GM23248 (cell line): ENCODE results near the gene CDKAL1. TPM values are rescaled to one million over a fixed set of nuclear protein-coding genes. Genes with fewer than 3 reads are reported as not detected.

Experiments
- DNase-seq: peaks from one replicate; pipeline ENCODE4 v3.0.0-alpha.2; 2015
- H2AFZ ChIP-seq: fragments of 200-600 bp; sonication (generic); 2 replicates; pipeline ENCODE4 v1.6.1; 2016; ENCODE audit warnings: antibody characterized with exemption
- H3F3A ChIP-seq: fragments of 200-600 bp; sonication (generic); 2 replicates; pipeline ENCODE4 v1.6.1; 2016; ENCODE audit warnings: mild to moderate bottlenecking, antibody characterized with exemption, mixed run types; ENCODE audit not compliant: insufficient read depth
- H3K27ac ChIP-seq: fragments of 200-600 bp; sonication (generic); 2 replicates; pipeline ENCODE4 v1.5.1; 2016; ENCODE audit warnings: mild to moderate bottlenecking
- H3K27me3 ChIP-seq: fragments of 200-600 bp; sonication (generic); replicated peaks from 2 replicates; pipeline ENCODE4 v1.6.1; 2016; ENCODE audit warnings: mild to moderate bottlenecking; ENCODE audit not compliant: insufficient read depth
- H3K36me3 ChIP-seq: fragments of 200-600 bp; sonication (generic); 2 replicates; pipeline ENCODE4 v1.6.1; 2016; ENCODE audit warnings: low read depth, mild to moderate bottlenecking
- H3K4me1 ChIP-seq: fragments of 200-600 bp; sonication (generic); 2 replicates; pipeline ENCODE4 v1.6.1; 2016; ENCODE audit warnings: mild to moderate bottlenecking; ENCODE audit not compliant: insufficient read depth
- H3K4me2 ChIP-seq: fragments of 200-600 bp; sonication (generic); one replicate; pipeline ENCODE4 v1.6.1; 2016; ENCODE audit warnings: mild to moderate bottlenecking; ENCODE audit not compliant: unreplicated experiment
- H3K4me3 ChIP-seq: fragments of 200-600 bp; sonication (generic); 2 replicates; pipeline ENCODE4 v1.5.1; 2016; ENCODE audit warnings: mild to moderate bottlenecking
- H3K79me2 ChIP-seq: fragments of 200-600 bp; sonication (generic); 2 replicates; pipeline ENCODE4 v1.6.1; 2016; ENCODE audit warnings: mild to moderate bottlenecking; ENCODE audit not compliant: insufficient read depth
- H3K9ac ChIP-seq: fragments of 200-600 bp; sonication (generic); 2 replicates; pipeline ENCODE4 v1.6.1; 2016; ENCODE audit warnings: mild to moderate bottlenecking
- H3K9me2 ChIP-seq: fragments of 200-600 bp; sonication (generic); 2 replicates; pipeline ENCODE4 v1.6.1; 2016; ENCODE audit warnings: mixed run types, mild to moderate bottlenecking, moderate library complexity; ENCODE audit not compliant: insufficient read depth
- H3K9me3 ChIP-seq: fragments of 200-600 bp; sonication (generic); one replicate; pipeline ENCODE4 v1.6.1; 2017; ENCODE audit warnings: low read depth
- H4K20me1 ChIP-seq: fragments of 200-600 bp; sonication (generic); 2 replicates; pipeline ENCODE4 v1.6.0; 2016; ENCODE audit not compliant: insufficient read depth
- EZH2 ChIP-seq: fragments of 200-600 bp; sonication (generic); IDR thresholded peaks from 2 replicates; pipeline ENCODE4 v1.6.1; 2018; ENCODE audit warnings: antibody characterized with exemption, mild to moderate bottlenecking; ENCODE audit not compliant: insufficient read depth, poor library complexity, severe bottlenecking
- EZH2phosphoT487 ChIP-seq: fragments of 200-600 bp; sonication (generic); IDR thresholded peaks from 2 replicates; pipeline ENCODE4 v1.6.1; 2018; ENCODE audit warnings: antibody characterized with exemption, moderate library complexity, mild to moderate bottlenecking, low read depth; ENCODE audit not compliant: insufficient read depth
- WGBS, 2 experiments: methylation state at CpG; one replicate each; pipeline ENCODE4 v1.1.6; 2015 to 2017; ENCODE audit warnings: low lambda C conversion rate in 2 of 2, low coverage in 1 of 2; ENCODE audit errors: missing lambda C conversion rate in 2 of 2; 5-methylcytosine and 5-hydroxymethylcytosine counted together
- in situ Hi-C: fragments of 300-500 bp; cut with MboI; formaldehyde crosslinking; loops from 2 replicates; pipeline ENCODE4 v1.15.0; 2020
- polyA plus RNA-seq: library from polyadenylated mRNA; unstranded; fragments of >200 nt; fragmentation: Nextera tagmentation; extraction: Ambion mirVana; gene quantifications from 2 replicates; pipeline ENCODE4 v1.2.1, GENCODE V29; 2016
- total RNA-seq: library from RNA; depleted of rRNA; stranded (reverse); fragments of >200 nt; shearing (Covaris generic); gene quantifications from 2 replicates; pipeline ENCODE4 v1.2.3, GENCODE V29; 2014

CDKAL1 gene
- total and polyA plus RNA-seq, 2 experiments from 2014 or later, result 7.5 to 10.8 TPM

DNA sequence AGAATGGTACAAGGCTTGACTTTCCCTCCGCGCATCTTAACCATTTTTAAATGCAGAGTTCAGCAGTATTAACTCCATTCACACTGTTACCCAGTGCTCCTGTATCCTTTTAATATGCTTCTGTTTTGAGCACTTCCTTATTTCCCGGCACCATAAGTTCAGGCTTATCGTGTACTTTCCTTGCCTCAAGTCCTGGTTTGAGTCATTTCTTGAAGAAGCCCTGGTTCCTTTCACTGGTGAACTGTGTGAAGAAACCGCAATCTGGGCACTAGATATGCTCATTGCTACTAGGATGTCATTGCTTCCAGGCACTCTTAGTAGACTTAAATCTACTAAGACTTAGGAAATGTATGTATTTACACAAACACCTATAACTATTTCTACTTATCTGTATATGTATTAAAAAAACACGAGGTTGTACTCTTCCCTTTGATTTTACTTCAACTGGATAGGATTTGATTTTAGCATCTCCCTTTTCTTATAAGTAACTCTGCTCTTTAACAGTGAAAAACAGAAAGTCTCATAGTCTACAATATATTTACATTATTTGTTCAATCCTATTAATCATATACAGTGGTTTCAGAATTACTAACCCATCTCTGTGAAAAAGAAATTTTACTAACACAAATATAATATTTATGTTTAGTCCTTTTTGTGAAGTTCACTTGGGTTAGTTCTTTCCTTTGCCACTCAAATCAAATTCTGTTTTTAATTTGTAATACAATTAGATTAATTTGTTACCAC lies 135.5 kb downstream of the CDKAL1 start:
- Histone ChIP-seq H3K4me1 (no peaks in the 10 kb centered on the region; the same call in 1 of the 2 replicates), H3F3A (no peaks in the 10 kb centered on the region), H3K9ac (no peak overlapping the region), H3K27ac (no peak overlapping the region), H3K36me3 (no peaks in the 10 kb centered on the region), H3K9me2 (no peaks in the 10 kb centered on the region), H3K9me3 (no peaks in the 10 kb centered on the region), H3K27me3 (no peaks in the 10 kb centered on the region), H4K20me1 (no peaks in the 10 kb centered on the region), H3K4me3 (no peak overlapping the region), H3K79me2 (no peaks in the 10 kb centered on the region), H2AFZ (no peak overlapping the region), H3K4me2 (no peak overlapping the region)
- DNase-seq, result no peak
- in situ Hi-C loops, result no loop called here
- no peak for TF ChIP-seq EZH2phosphoT487
- TF ChIP-seq EZH2, result no peak
- 93 to 97% methylated on average over 6 of the region's 6 CpGs for WGBS, 2 experiments

DNA sequence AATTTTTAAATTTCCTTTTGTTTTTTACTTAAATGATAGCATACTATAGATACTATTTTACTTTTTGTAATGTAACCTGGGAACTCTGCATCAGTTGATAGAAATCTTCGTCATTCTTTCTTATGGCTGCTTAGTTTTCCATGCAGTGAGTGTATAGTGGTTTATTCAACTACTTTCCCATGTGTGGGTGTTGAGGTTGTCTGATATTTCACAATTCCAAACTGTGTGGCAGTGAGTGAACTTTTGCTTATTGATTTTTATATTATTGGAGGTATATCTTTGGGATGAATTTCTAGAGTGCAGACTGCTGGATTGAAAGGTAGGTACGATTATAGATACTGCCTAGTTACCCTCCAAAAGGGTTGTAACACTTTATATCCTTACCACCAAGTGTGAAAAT lies 136.5 kb downstream of the CDKAL1 start:
- Histone ChIP-seq H3K36me3 (no peaks in the 10 kb centered on the region), H3F3A (no peaks in the 10 kb centered on the region), H3K9ac (no peak overlapping the region), H3K27me3 (no peaks in the 10 kb centered on the region), H3K9me3 (no peaks in the 10 kb centered on the region), H2AFZ (no peak overlapping the region), H3K4me3 (no peak overlapping the region), H3K4me1 (no peaks in the 10 kb centered on the region; the same call in 1 of the 2 replicates), H4K20me1 (no peaks in the 10 kb centered on the region), H3K9me2 (no peaks in the 10 kb centered on the region), H3K79me2 (no peaks in the 10 kb centered on the region), H3K27ac (no peak overlapping the region), H3K4me2 (no peak overlapping the region)
- no peak for TF ChIP-seq EZH2
- TF ChIP-seq EZH2phosphoT487, result no peak
- no peak for DNase-seq
- 95 to 100% methylated on average over 2 of the region's 2 CpGs for WGBS, 2 experiments
- in situ Hi-C loops, result no loop called here

DNA sequence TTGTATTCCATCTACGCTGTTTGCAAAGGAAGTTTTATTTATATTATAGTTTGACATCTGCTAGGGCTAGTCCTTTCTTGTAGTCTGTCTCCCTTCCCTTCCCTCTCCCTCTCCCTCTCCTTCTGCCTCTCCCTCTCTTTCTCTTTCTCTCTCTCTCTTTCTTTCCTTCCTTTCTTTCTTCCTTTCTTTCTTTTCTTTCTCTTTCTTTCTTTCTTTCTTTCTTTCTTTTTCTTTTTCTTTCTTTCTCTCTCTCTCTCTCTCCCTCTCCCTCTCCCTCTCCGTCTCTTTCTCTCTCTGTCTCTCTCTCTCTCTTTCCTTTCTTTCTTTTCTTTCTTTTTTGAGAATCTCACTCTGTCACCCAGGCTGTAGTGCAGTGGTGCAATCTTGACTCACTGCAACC lies 137.8 kb downstream of the CDKAL1 start:
- no peaks in the 10 kb centered on the region for H3K27me3 ChIP-seq
- in situ Hi-C loops, result no loop called here
- H3K36me3 ChIP-seq, result no peaks in the 10 kb centered on the region
- H3K27ac ChIP-seq, result no peak overlapping the region
- no peak overlapping the region for H3K4me3 ChIP-seq
- no peaks in the 10 kb centered on the region for H3K9me3 ChIP-seq
- TF ChIP-seq EZH2phosphoT487, result no peak
- TF ChIP-seq EZH2, result no peak
- no peaks in the 10 kb centered on the region for H3K9me2 ChIP-seq
- H3K4me1 ChIP-seq, result no peaks in the 10 kb centered on the region; the same call in 1 of the 2 replicates
- H3K79me2 ChIP-seq, result no peaks in the 10 kb centered on the region
- no peak overlapping the region for H2AFZ ChIP-seq
- 97 to 100% methylated on average over 2 of the region's 2 CpGs for WGBS, 2 experiments
- H3K9ac ChIP-seq, result no peak overlapping the region
- H3K4me2 ChIP-seq, result no peak overlapping the region
- no peaks in the 10 kb centered on the region for H3F3A ChIP-seq
- DNase-seq, result no peak
- no peaks in the 10 kb centered on the region for H4K20me1 ChIP-seq

DNA sequence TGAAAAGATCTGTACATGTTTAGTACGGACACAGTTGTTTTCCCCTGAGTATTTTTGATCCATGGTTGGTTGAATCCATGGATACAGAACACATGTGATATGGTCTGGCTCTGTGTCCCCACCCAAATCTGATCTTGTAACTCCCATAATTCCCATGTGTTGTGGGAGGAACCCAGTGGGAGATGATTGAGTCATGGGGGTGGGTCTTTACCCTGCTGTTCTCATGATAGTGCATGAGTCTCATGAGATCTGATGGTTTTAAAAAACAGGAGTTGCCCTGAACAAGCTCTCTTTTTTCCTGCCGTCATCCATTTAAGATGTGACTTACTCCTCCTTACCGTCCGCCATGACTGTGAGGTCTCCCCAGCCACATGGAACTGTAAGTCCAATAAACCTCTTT lies 139.2 kb downstream of the CDKAL1 start:
- Histone ChIP-seq H2AFZ (no peak overlapping the region), H3K79me2 (no peaks in the 10 kb centered on the region), H3K27ac (no peak overlapping the region), H4K20me1 (no peaks in the 10 kb centered on the region), H3K9me3 (no peaks in the 10 kb centered on the region), H3K4me3 (no peak overlapping the region), H3K4me1 (no peaks in the 10 kb centered on the region; the same call in 1 of the 2 replicates), H3K9ac (no peak overlapping the region), H3K9me2 (no peaks in the 10 kb centered on the region), H3K36me3 (no peaks in the 10 kb centered on the region), H3K4me2 (no peak overlapping the region), H3F3A (no peaks in the 10 kb centered on the region), H3K27me3 (no peaks in the 10 kb centered on the region)
- in situ Hi-C loops, result no loop called here
- TF ChIP-seq EZH2phosphoT487 (no peak), EZH2 (no peak)
- WGBS, 2 experiments, result 97% methylated on average over 4 of the region's 4 CpGs
- DNase-seq, result no peak

DNA sequence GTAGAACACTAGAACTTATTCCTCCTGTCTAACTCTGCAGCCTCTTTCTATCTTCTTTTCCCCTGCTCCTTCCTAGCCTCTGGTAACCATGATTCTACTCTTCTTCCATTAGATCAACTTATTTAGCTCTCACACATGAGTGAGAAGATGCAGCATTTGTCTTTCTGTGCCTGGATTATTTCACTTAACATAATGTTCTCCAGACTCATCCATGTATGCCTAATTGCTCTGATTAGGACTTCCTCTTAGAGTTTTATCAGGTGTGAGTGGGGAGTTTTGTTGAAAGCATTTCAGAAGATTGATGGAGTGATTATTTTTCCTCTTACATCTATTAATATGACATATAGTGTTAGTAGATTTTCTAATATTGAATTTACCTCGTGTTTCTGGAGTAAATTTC lies 140.4 kb downstream of the CDKAL1 start:
- H3K9ac ChIP-seq, result no peak overlapping the region
- no peaks in the 10 kb centered on the region for H3K9me3 ChIP-seq
- no peaks in the 10 kb centered on the region for H4K20me1 ChIP-seq
- no peak overlapping the region for H3K27ac ChIP-seq
- H3K36me3 ChIP-seq, result no peaks in the 10 kb centered on the region
- no peaks in the 10 kb centered on the region for H3K9me2 ChIP-seq
- WGBS, 2 experiments, result 46 to 65% methylated on average over 1 of the region's 1 CpG
- no peak overlapping the region for H3K4me2 ChIP-seq
- in situ Hi-C loops, result no loop called here
- H3K79me2 ChIP-seq, result no peaks in the 10 kb centered on the region
- no peaks in the 10 kb centered on the region; the same call in 1 of the 2 replicates for H3K4me1 ChIP-seq
- TF ChIP-seq EZH2phosphoT487, result no peak
- no peak for TF ChIP-seq EZH2
- no peak overlapping the region for H2AFZ ChIP-seq
- no peak overlapping the region for H3K4me3 ChIP-seq
- no peak for DNase-seq
- no peaks in the 10 kb centered on the region for H3F3A ChIP-seq
- H3K27me3 ChIP-seq, result no peaks in the 10 kb centered on the region
